Thymus (tissue), 11 donors: ENCODE data around the gene EEFSEC. TPM values are rescaled to one million over a fixed set of nuclear protein-coding genes. Genes with fewer than 3 reads are reported as not detected.

Experiments used
- DNase-seq, 9 donors: peaks; one replicate each; pipeline ENCODE4 v3.0.0-alpha.2; 2013; ENCODE audit warnings: low spot score in 9 of 9, low read depth in 6 of 9, missing footprints in 1 of 9
- H3K27ac ChIP-seq, 2 donors: one replicate each; pipeline ENCODE4 v1.5.1; 2013; ENCODE audit warnings: control low read depth in 1 of 2, low read depth in 1 of 2, low read length in 1 of 2, mild to moderate bottlenecking in 1 of 2, moderate library complexity in 1 of 2
- H3K27me3 ChIP-seq, 2 donors: one replicate each; pipeline ENCODE4 v1.5.1; 2013; ENCODE audit warnings: low read length in 1 of 2; ENCODE audit not compliant: control insufficient read depth in 2 of 2, insufficient read depth in 1 of 2
- H3K36me3 ChIP-seq, 2 donors: one replicate each; pipeline ENCODE4 v1.5.1; 2013; ENCODE audit warnings: low read length in 1 of 2, mild to moderate bottlenecking in 1 of 2, moderate library complexity in 1 of 2; ENCODE audit not compliant: control insufficient read depth in 2 of 2, insufficient read depth in 2 of 2
- H3K4me1 ChIP-seq, 2 donors: one replicate each; pipeline ENCODE4 v1.5.1; 2013; ENCODE audit warnings: low read length in 2 of 2; ENCODE audit not compliant: control insufficient read depth in 2 of 2, insufficient read depth in 2 of 2
- H3K4me3 ChIP-seq, 2 donors: one replicate each; pipeline ENCODE4 v1.5.1; 2013; ENCODE audit warnings: low read length in 2 of 2, control low read depth in 1 of 2, mild to moderate bottlenecking in 1 of 2
- H3K9me3 ChIP-seq, 2 donors: one replicate each; pipeline ENCODE4 v1.5.1; 2013; ENCODE audit warnings: low read length in 1 of 2, mild to moderate bottlenecking in 1 of 2; ENCODE audit not compliant: control insufficient read depth in 2 of 2, insufficient read depth in 1 of 2
- WGBS: extraction: QIAGEN DNeasy Blood & Tissue Kit; methylation state at CpG from one replicate; pipeline ENCODE4 v1.1.7; 2013; 5-methylcytosine and 5-hydroxymethylcytosine counted together
- polyA plus RNA-seq: library from polyadenylated mRNA; stranded (reverse); fragments of 200-250 nt; gene quantifications from one replicate; pipeline ENCODE4 v1.2.3, GENCODE V29; 2013
- total RNA-seq: library from RNA; stranded (reverse); fragments of 120-200 nt; gene quantifications from one replicate; pipeline ENCODE4 v1.2.4, GENCODE V29; 2013
- donor health status: healthy.

EEFSEC gene
- total and polyA plus RNA-seq, 2 donors: 6.5 to 13.1 TPM

DNA sequence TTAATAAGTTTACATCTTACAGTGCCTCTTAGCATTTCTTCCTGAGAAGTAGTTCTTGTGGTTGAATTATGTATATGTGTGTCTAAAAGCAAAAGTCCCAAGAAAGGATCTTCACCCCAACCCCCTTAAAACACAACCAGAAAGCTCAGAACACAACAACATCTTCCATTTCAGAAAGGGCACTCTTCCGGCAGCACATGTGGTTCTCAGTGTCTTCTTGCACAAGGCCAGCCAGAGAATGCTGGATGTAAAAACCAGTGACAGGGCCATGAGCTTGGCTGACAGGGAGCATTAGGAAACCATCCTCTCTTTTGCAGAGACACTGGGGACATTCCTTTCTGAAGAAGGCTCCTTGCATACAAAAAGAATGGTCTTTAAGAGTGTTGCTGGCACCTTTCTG, 45.0 kb downstream of the EEFSEC start:
- Histone ChIP-seq H3K4me1 (peaks cover 0 to under 1% of the 10 kb centered on the region in 2 donors), H3K27ac (no peak overlapping the region), H3K4me3 (no peak overlapping the region), H3K36me3 (no peaks in the 10 kb centered on the region), H3K9me3 (no peaks in the 10 kb centered on the region), H3K27me3 (no peaks in the 10 kb centered on the region)
- 97% methylated on average over 1 of the region's 1 CpG for WGBS
- no peak for DNase-seq

- 99% methylated on average over 1 of the region's 1 CpG for WGBS
- Histone ChIP-seq H3K27ac (no peak overlapping the region), H3K27me3 (no peaks in the 10 kb centered on the region), H3K36me3 (no peaks in the 10 kb centered on the region), H3K4me1 (no peaks in the 10 kb centered on the region), H3K9me3 (no peaks in the 10 kb centered on the region), H3K4me3 (no peak overlapping the region)
- no peak for DNase-seq
Observed at GRCh38 chr3:128199110-128199509, 45.8 kb downstream of the EEFSEC start.

- Histone ChIP-seq H3K27me3 (no peaks in the 10 kb centered on the region), H3K4me3 (no peak overlapping the region), H3K36me3 (no peaks in the 10 kb centered on the region), H3K27ac (no peak overlapping the region), H3K4me1 (no peaks in the 10 kb centered on the region), H3K9me3 (no peaks in the 10 kb centered on the region)
- WGBS: 97% methylated on average over 1 of the region's 1 CpG
- no peak for DNase-seq
Observed at GRCh38 chr3:128201158-128201755, 48.0 kb downstream of the EEFSEC start.

DNA sequence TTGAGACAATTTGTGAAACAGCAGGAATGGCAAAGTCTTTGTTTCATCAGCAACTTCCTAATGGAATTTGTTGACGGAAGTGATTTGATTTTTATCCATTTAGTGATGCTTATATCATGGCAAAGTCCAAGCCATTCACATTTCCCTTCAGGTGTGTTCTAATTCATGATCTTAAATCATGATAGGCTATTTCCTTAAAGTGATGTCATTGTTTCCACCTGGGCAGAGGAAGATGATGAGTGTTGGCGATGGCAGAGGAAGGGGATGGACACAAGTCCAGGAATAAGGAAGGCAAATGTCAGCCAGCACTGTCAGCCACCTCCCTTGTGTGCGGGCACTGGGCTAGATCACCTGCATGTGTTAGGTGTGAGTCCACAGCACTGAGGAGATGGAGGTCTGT, 49.9 kb downstream of the EEFSEC start:
- 98% methylated on average over 3 of the region's 3 CpGs for WGBS
- Histone ChIP-seq H3K27me3 (no peaks in the 10 kb centered on the region), H3K27ac (no peak overlapping the region), H3K9me3 (no peaks in the 10 kb centered on the region), H3K4me1 (no peaks in the 10 kb centered on the region), H3K4me3 (no peak overlapping the region), H3K36me3 (no peaks in the 10 kb centered on the region)
- no peak for DNase-seq

DNA sequence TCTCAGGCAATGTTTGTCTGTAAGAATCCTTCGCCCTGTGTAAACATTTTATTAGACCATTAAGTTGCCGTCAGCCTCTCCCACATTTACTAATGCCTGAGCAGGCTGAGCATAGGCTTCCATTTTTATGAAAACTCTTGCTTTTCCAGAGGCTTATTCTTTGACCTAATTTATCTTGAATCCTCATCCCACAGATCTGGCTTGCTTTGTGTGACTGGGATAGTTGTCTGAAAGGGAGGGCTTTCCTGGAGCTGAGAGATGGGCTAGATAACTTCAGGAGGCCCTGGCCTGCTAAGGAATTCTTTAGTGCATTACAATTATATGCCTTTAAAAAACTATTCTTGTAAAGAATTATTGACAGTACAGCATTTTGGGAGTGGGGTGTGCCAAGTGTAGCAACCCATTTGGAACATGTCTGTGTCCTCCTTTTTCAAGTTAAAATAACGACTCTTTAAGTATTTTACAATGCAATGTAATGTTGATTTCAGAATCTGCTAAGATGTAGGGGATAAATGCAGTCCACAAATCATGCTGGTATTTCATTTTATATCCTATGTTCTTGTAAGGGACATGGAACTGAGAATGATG, 52.4 kb downstream of the EEFSEC start:
- Histone ChIP-seq H3K9me3 (no peaks in the 10 kb centered on the region), H3K27ac (no peak overlapping the region), H3K4me3 (no peak overlapping the region), H3K36me3 (no peaks in the 10 kb centered on the region), H3K27me3 (no peaks in the 10 kb centered on the region), H3K4me1 (no peaks in the 10 kb centered on the region)
- DNase-seq: no peak
- 95% methylated on average over 3 of the region's 3 CpGs for WGBS

DNA sequence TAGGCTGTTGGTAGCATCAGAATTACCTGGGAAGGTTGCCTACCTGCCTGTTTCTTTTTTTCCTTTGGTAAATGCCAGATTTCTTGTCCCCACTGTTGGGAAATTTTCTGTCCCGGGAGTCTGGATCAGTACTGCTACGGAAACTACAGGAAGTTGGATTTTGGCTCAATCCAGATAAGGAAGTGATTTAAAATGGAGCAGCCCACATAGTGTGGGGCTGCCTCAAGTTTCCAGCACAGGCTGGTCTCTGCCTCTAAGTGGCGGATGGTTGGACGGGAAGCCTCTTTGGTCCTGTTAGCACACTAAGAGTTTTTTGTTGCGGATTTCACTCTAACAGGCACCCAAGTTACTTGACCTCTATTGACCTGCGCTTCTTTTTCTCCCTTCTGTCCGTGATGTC, 54.7 kb downstream of the EEFSEC start:
- no peak overlapping the region for H3K27ac ChIP-seq
- H3K4me1 ChIP-seq: no peaks in the 10 kb centered on the region
- H3K9me3 ChIP-seq: no peaks in the 10 kb centered on the region
- no peak overlapping the region for H3K4me3 ChIP-seq
- no peaks in the 10 kb centered on the region for H3K36me3 ChIP-seq
- H3K27me3 ChIP-seq: no peaks in the 10 kb centered on the region
- DNase-seq: no peak
- WGBS: 97% methylated on average over 7 of the region's 7 CpGs

GRCh38 chr3:128210711-128211110, 57.4 kb downstream of the EEFSEC start:
- no peak for DNase-seq
- no peaks in the 10 kb centered on the region for H3K27me3 ChIP-seq
- no peaks in the 10 kb centered on the region for H3K9me3 ChIP-seq
- 96% methylated on average over 3 of the region's 3 CpGs for WGBS
- no peaks in the 10 kb centered on the region for H3K36me3 ChIP-seq
- no peak overlapping the region for H3K4me3 ChIP-seq
- no peak overlapping the region for H3K27ac ChIP-seq
- H3K4me1 ChIP-seq: no peaks in the 10 kb centered on the region

GRCh38 chr3:128214056-128214455, 60.8 kb downstream of the EEFSEC start:
- no peaks in the 10 kb centered on the region for H3K27me3 ChIP-seq
- WGBS: over 99% methylated on average over 2 of the region's 2 CpGs

DNA sequence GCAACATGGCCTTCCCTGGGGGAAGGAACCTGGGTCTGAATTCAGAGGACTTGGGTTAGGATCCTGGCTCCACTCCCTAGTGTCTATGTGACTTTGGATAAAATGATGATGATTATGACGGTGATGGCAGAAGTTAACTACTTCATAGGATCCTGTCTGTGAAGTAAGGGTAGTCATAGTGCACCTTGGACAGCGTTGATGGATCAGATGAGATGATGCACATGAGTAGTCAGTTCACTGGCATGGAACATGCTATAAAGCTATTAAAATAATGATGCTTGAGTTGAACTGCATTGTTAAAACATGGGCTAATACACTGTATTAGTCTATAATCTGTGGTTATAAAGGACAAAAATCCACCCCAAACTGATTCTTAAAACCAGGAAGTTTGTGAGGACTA, 62.0 kb downstream of the EEFSEC start:
- peaks cover 7 to 13% of the 10 kb centered on the region in 2 donors for H3K4me1 ChIP-seq
- H3K27me3 ChIP-seq: no peaks in the 10 kb centered on the region
- no peak for DNase-seq
- H3K4me3 ChIP-seq: no peak overlapping the region
- 94% methylated on average over 2 of the region's 2 CpGs for WGBS
- no peak overlapping the region for H3K27ac ChIP-seq
- peaks cover 0 to 3% of the 10 kb centered on the region in 2 donors for H3K9me3 ChIP-seq
- no peaks in the 10 kb centered on the region for H3K36me3 ChIP-seq

More at GRCh38 chr3:128214056-128214455, 60.8 kb downstream of the EEFSEC start:
- no peak for DNase-seq
- no peaks in the 10 kb centered on the region for H3K36me3 ChIP-seq
- H3K4me3 ChIP-seq: no peak overlapping the region
- peaks cover 0 to 3% of the 10 kb centered on the region in 2 donors for H3K9me3 ChIP-seq
- no peak overlapping the region for H3K27ac ChIP-seq
- peaks cover 7 to 13% of the 10 kb centered on the region in 2 donors for H3K4me1 ChIP-seq
